Cardiac fibroblast (primary cell): ENCODE data around the gene RALGDS.

Experiments used
- DNase-seq, 2 donors: peaks; one replicate each; pipeline versions ENCODE4 v3.0.0 to v3.0.0-alpha.2; 2010; ENCODE audit warnings: low read depth in 2 of 2
- H3K4me3 ChIP-seq, 2 donors: replicated peaks in 1 of 2; 1 replicate in 1 of 2; 2 replicates in 1 of 2; pipeline ENCODE4 v1.5.1; 2011; ENCODE audit warnings: low read depth in 2 of 2, low read length in 2 of 2, mild to moderate bottlenecking in 2 of 2, moderate library complexity in 1 of 2
- CTCF ChIP-seq: IDR thresholded peaks from one replicate; pipeline ENCODE4 v1.5.1; 2011; ENCODE audit warnings: low read depth, mild to moderate bottlenecking, low read length, inconsistent platforms

The RALGDS gene

DNA sequence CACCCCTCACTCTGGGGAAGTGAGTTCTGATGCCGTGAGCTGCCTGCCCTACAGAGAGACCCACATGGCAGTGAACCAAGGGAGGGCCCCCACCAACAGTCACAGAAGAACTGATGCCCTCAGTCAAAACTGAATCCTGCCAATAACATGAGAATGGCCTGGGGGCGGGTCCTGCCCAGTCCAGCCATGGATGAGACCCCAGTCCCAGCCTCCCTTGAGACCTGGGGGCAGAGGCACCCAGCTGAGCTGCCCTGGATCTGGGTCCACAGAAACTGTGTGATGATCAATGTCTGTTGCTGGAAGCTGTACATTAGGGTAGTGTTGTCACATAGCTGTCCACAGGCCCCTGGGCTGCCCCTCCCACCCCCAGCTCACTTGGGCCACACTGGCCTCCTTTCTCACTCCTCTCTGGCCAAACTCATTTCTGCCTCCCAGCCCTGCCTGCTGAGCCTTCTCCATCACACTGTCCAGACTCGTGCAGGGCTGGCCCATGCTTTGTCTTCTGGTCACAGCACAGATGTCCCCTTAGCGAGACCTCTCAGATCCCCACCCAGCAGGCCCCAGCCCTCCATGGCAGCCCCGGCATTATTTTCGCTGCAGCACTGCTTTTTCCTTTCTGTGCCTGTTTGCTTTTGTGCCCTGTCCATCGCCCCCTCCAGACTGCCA, 25.8 kb upstream of the RALGDS start:
- TF ChIP-seq CTCF: no peak
- no peak overlapping the region for H3K4me3 ChIP-seq

GRCh38 chr9:133144904-133145851, 24.1 kb upstream of the RALGDS start:
- H3K4me3 ChIP-seq: peak overlapping the region in 1 of 2 donors; percentile 9
- DNase-seq: no peak
- TF ChIP-seq CTCF: no peak

More for the DNA sequence above, 25.8 kb upstream of the RALGDS start:
- DNase-seq: no peak

DNA sequence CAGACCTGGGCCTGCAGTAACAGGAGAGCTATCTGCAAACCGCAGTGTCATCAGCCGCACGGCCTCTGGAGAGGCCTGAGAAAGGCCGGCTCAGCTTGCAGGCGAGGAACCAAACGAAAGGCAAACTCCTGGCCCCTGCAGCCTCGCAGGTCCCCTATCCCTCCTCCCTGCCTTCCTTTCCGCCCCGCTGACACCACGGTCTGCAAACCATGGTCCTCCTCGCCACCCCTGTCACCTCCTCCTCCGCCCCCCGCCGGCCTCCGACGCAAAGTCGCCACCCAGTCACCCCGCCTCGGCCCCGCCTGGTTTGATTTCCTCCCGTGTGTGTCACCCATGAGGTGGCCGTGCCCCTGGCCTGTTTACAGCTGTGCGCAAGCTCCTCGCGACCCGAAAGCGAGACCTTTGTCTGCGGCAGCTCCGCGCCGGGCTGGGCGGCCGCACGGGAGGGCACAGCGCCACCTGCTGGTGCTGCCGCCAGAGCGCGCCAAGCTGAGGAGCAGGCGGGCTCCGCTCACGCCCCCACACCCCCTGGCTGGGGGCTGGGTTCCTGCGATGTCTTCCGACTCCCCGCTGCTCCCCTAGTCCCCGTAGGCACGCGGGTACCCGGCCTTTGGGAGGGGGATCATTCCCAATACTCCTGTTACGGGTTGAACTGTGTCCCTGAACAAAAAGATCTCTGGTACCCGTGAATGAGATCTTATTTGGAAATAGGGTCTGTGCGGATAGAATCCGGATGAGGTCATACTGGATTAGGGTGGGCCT, 23.3 kb upstream of the RALGDS start:
- DNase-seq: peak; percentile 57 to 68
- H3K4me3 ChIP-seq: peak overlapping the region; percentile 21 to 41
- peak; percentile 74 for TF ChIP-seq CTCF

DNA sequence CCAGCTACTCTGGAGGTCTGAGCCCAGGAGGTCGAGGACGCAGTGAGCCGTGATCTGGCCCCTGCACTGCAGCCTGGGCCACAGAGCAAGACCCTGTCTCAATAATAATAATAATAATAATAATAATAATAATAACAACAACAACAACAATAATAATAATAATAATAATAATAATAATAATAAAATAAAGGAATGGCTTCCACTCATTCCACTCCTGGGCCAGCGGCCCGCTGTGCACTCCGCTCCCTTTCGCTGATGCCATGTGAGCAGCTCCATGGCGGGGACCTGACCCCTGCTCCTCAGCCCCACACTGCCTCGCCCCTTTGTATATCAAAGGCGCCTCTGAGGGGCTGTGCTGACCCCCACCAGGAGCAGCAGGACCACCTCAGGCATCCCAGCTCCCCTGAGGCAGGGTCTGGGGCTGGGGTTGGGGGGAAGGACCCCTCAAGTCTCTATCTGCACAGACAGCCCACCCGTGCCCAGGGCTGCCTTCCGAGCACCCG, 22.6 kb upstream of the RALGDS start:
- H3K4me3 ChIP-seq: no peak overlapping the region
- no peak for TF ChIP-seq CTCF
- DNase-seq: no peak

DNA sequence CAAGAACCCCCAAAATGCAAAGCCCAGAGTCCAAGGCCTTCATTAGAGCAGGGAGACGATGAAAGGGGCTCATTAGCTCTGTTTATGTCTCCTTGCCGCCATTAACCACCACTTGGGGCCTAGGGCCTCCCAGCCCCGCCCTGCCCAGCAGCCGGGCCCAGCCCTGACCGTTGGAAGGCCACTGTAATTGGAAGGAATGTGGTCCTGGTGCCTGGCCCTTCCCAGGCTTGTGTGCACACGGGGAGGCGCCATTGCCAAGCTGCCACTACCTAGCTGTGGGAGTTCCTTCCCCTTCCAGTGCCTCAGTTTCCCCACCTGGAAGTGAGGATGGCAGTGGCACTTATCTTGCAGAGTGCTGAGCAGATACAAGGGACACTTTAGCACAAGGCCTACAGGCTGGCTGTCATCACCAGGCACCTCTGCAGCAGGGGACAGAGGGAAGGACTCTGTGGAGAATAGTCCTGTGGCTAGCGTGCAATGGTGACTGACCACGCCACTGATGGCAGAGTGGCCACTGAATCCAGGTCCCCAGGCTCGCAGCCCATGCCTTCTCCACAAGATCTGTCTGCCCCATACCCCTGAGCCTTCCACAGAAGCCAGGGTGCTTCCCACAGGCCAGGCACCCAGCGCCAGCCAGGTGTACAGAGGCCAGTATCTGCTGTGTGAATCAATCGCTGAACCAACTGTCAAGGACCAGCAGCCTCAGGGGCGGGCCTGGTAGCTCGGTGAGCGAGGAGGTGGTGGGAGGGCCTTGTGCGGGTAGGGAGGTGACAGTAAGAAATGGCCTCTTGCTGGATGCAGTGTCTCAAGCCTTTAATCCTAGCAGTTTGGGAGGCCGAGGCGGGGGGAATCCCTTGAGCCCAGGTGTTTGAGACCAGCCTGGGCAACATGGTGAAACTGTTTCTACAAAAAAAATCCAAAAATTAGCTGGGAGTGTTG, 21.9 kb upstream of the RALGDS start:
- no peak for DNase-seq
- no peak overlapping the region for H3K4me3 ChIP-seq

More for the DNA sequence above, 21.9 kb upstream of the RALGDS start:
- TF ChIP-seq CTCF: no peak
